Lower leg skin (tissue), 4 donors: ENCODE data around the gene MYOF. TPM values are rescaled to one million over a fixed set of nuclear protein-coding genes. Genes with fewer than 3 reads are reported as not detected.
"Not testable (repeated sequence)": the region's sequence is repeated elsewhere in the genome, so short reads cannot be mapped to it uniquely, and the experiment has no call there.

Experiments
- DNase-seq, 2 donors: peaks; one replicate each; pipeline ENCODE4 v3.0.0-alpha.2; 2019; ENCODE audit warnings: low spot score in 2 of 2
- H3K4me3 ChIP-seq: fragments of 200-600 bp; sonication (generic); 2 replicates; pipeline ENCODE4 v1.5.1; 2017; ENCODE audit warnings: mild to moderate bottlenecking, low read depth; ENCODE audit not compliant: poor library complexity, severe bottlenecking
- POLR2A ChIP-seq, 2 donors: fragments of 450-650 bp; IDR thresholded peaks; one replicate each; pipeline ENCODE4 v1.6.1; 2016 to 2017; ENCODE audit warnings: antibody characterized with exemption in 2 of 2, mild to moderate bottlenecking in 1 of 2, moderate library complexity in 1 of 2
- WGBS, 2 donors: methylation state at CpG; one replicate each; pipeline ENCODE4 v1.1.5; 2018; 5-methylcytosine and 5-hydroxymethylcytosine counted together
- intact Hi-C: fragments of 100-400 bp; cut with DNase I; formaldehyde crosslinking; loops from one replicate; pipeline ENCODE4 v1.15.0; 2023; ENCODE audit warnings: low total_unique reads
- total RNA-seq, 4 donors: library from RNA; depleted of rRNA; stranded (reverse); fragments of >200 nt; gene quantifications; one replicate each; pipeline ENCODE4 v1.1.0, GENCODE V29; 2016
- TF ChIP-seq, protein P1 (sequence below), 3 donors: fragments of 450-650 bp; IDR thresholded peaks; one replicate each; pipeline ENCODE4 v1.5.1; 2016; ENCODE audit warnings: antibody characterized with exemption in 3 of 3, mild to moderate bottlenecking in 3 of 3, moderate library complexity in 2 of 3

Gene MYOF
- total RNA-seq, 4 donors from 2014 or later = 65.5 to 129 (median 90.3) TPM

DNA sequence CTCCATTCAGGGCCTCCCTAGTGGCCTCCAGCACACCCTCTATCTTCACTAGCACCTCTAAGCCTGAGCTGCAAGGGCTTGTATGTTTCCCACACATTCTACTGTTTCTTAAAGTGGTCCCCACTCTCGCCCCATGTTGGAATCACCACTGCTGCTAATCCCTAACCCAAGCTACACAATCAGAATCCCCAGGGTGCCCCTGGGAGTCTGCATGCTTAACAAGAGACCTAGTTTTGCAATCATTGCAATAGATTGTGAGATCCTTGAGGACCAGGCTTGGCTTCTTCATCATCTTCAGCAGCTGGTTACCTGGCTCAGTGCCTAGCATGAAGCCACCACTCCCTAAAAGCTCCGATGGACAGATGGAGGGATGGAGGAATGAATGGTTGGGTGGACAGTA, 113.9 kb downstream of the MYOF start:
- no peak for DNase-seq
- TF ChIP-seq, protein P1, sequence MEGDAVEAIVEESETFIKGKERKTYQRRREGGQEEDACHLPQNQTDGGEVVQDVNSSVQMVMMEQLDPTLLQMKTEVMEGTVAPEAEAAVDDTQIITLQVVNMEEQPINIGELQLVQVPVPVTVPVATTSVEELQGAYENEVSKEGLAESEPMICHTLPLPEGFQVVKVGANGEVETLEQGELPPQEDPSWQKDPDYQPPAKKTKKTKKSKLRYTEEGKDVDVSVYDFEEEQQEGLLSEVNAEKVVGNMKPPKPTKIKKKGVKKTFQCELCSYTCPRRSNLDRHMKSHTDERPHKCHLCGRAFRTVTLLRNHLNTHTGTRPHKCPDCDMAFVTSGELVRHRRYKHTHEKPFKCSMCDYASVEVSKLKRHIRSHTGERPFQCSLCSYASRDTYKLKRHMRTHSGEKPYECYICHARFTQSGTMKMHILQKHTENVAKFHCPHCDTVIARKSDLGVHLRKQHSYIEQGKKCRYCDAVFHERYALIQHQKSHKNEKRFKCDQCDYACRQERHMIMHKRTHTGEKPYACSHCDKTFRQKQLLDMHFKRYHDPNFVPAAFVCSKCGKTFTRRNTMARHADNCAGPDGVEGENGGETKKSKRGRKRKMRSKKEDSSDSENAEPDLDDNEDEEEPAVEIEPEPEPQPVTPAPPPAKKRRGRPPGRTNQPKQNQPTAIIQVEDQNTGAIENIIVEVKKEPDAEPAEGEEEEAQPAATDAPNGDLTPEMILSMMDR (IDR thresholded peaks at IDR 0.05) = no peak
- TF ChIP-seq POLR2A (IDR thresholded peaks at IDR 0.05) = no peak
- intact Hi-C loops = no loop called here
- 82 to 84% methylated on average over 2 of the region's 2 CpGs for WGBS, 2 donors
- no peak overlapping the region for H3K4me3 ChIP-seq

DNA sequence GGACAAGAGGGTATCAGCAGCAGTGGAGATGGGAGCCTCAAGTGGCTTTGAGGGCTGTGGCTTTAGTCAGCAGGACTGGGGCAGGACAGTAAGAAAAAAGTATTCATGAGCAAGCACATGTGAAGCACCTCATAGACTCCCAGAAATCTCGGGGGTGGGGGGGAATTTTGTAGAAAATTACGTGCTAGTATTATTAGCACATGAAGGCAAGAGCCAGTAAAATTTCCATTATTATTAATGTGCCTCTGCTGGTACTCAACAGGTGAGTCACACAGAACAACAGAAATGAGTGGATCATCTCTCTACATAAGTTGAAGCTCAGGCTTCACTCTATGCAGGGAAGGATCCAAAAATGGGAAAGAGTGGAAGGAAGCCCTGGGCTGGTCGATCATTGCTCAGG, 114.5 kb downstream of the MYOF start:
- intact Hi-C loops = no loop called here
- TF ChIP-seq POLR2A (IDR thresholded peaks at IDR 0.05) = no peak
- TF ChIP-seq, protein P1 (IDR thresholded peaks at IDR 0.05) = no peak
- WGBS, 2 donors = 84 to 86% methylated on average over 3 of the region's 3 CpGs
- no peak for DNase-seq
- no peak overlapping the region for H3K4me3 ChIP-seq

DNA sequence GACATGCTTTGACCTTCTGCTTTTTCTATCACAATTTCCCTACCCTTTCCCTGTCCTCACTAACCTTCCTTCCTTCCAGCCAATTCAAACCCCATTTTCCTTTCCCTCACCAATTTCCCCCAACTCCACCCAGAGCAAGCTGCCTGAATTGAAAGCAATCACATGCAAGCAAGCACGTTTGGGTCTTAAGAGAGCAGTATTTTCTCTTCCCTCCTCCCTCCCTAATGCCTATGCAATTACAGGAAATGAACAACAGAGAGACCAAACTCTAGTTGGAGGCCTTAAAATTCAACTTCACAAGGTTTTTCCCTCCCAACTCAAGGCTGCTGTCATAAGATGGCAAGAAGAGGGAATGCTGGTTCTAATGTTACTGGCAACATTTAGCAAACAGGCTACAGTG, 117.2 kb downstream of the MYOF start:
- no peak overlapping the region for H3K4me3 ChIP-seq
- intact Hi-C loops = no loop called here
- no peak for DNase-seq
- TF ChIP-seq, protein P1 (IDR thresholded peaks at IDR 0.05) = no peak
- TF ChIP-seq POLR2A (IDR thresholded peaks at IDR 0.05) = no peak
- 25 to 27% methylated on average over 1 of the region's 1 CpG for WGBS, 2 donors

DNA sequence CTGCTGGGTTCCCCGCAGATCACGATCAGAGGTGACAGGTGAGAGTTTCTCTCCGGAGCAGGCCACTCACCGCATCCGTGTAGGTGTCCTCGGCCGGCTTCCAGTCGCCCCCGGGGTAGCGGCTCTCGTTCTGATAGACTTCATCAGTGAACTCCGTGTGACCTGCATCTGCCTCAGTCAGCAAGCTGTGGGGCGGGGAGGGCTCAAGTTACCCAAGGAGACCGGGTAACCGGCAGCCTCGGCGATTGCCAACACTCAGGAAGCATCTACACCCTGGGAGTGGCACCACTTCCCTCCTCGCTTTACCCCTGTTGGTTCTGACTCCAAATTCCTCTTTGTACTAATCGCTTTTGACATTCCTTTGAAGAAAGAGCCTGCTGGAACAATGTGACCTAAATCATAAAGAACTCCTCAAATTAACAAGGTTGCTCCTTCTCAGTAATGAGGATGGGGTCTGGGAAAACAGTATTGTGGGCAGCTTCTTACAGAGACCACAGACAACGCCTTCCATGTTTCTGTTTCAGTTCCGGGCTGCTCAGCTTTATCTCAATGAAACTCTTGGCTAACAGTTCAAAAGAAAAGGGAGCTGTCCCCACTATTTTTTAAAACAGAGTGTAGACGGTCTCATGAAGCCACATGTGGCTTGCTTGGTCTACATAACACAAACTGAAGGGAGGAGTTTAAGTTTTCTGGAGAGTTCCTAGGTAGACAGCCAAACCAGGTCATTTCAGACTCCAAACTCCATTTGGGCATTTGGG, 118.1 kb downstream of the MYOF start:
- H3K4me3 ChIP-seq = no peak overlapping the region
- intact Hi-C loops = no loop called here
- TF ChIP-seq, protein P1 (IDR thresholded peaks at IDR 0.05) = no peak
- TF ChIP-seq POLR2A (IDR thresholded peaks at IDR 0.05) = no peak
- WGBS, 2 donors = 51 to 56% methylated on average over 22 of the region's 22 CpGs
- peak; percentile 50 to 90 for DNase-seq

DNA sequence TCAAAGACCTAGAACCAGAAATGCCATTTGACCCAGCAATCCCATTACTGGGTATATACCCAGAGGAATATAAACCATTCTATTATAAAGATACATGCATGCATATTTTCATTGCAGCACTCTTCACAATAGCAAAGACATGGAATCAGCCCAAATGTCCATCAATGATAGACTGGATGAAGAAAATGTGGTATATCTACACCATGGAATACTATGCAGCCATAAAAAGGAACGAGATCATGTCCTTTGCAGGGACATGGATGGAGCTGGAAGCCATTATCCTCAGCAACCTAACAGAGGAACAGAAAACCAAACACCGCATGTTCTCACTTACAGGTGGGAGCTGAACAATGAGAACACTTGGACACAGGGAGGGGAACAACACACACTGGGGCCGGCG, 123.7 kb downstream of the MYOF start:
- H3K4me3 ChIP-seq, intact Hi-C loops, DNase-seq: not testable (repeated sequence)
- WGBS, 2 donors = 95 to 98% methylated on average over 4 of the region's 4 CpGs

DNA sequence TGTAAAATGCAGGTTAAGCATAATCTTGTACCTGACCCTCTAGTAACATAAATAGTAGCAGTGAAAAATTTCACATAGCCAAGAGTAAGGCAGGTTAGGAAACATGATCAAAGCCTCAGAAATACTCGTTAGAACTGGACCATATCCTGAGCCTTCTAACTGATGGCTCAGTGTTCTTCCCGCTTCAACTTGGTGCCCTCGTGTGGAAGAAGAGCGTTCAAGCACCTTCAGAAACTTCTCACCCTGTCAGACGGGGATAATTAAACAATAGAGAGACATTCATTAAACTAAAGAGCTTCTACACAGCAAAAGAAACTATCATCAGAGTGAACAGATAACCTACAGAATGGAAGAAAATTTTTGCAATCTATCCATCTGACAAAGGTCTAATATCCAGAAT, 124.5 kb downstream of the MYOF start:
- intact Hi-C loops = no loop called here
- no peak for TF ChIP-seq POLR2A (IDR thresholded peaks at IDR 0.05)
- TF ChIP-seq, protein P1 (IDR thresholded peaks at IDR 0.05) = no peak
- DNase-seq = no peak
- 17 to 24% methylated on average over 5 of the region's 5 CpGs for WGBS, 2 donors
- no peak overlapping the region for H3K4me3 ChIP-seq
